Fibroblast of peridontal ligament (primary cell): ENCODE measurements around the gene ANKRD44.
A peak's percentile ranks its signal among the peaks of the same experiment; 100 is the strongest.
"Not testable (repeated sequence)": the region's sequence is repeated elsewhere in the genome, so short reads cannot be mapped to it uniquely, and the experiment has no call there.

ENCODE experiments used
- DNase-seq: peaks from one replicate; pipeline ENCODE4 v3.0.0-alpha.2; 2010; ENCODE audit errors: extremely low read depth

Gene ANKRD44

GRCh38 chr2:197259470-197259999, 51.0 kb downstream of the ANKRD44 start:
- no peak for DNase-seq

GRCh38 chr2:197258580-197258979, 52.0 kb downstream of the ANKRD44 start:
- peak; percentile 49 for DNase-seq

- no peak for DNase-seq
Measured at GRCh38 chr2:197256547-197257170, 53.9 kb downstream of the ANKRD44 start.

GRCh38 chr2:197256021-197256420, 54.6 kb downstream of the ANKRD44 start:
- no peak for DNase-seq

- peak; percentile 60 for DNase-seq
Measured at GRCh38 chr2:197255543-197255942, 55.0 kb downstream of the ANKRD44 start.

GRCh38 chr2:197254776-197255530, 55.6 kb downstream of the ANKRD44 start:
- DNase-seq = no peak

GRCh38 chr2:197251576-197251975, 59.0 kb downstream of the ANKRD44 start:
- DNase-seq = peak; percentile 55

- DNase-seq = no peak
Measured at GRCh38 chr2:197251163-197251562, 59.4 kb downstream of the ANKRD44 start.

- no peak for DNase-seq
Measured at GRCh38 chr2:197250084-197250397, 60.5 kb downstream of the ANKRD44 start.

- DNase-seq = no peak
Measured at GRCh38 chr2:197249381-197250083, 61.0 kb downstream of the ANKRD44 start.

- peak; percentile 29 for DNase-seq
Measured at GRCh38 chr2:197248623-197249022, 62.0 kb downstream of the ANKRD44 start.

GRCh38 chr2:197248001-197248401, 62.6 kb downstream of the ANKRD44 start:
- no peak for DNase-seq

- no peak for DNase-seq
Measured at GRCh38 chr2:197247083-197247482, 63.5 kb downstream of the ANKRD44 start.

- DNase-seq = no peak
Measured at GRCh38 chr2:197245829-197246804, 64.5 kb downstream of the ANKRD44 start.

- no peak for DNase-seq
Measured at GRCh38 chr2:197244349-197244748, 66.2 kb downstream of the ANKRD44 start.

GRCh38 chr2:197242719-197243118, 67.9 kb downstream of the ANKRD44 start:
- DNase-seq = no peak

- no peak for DNase-seq
Measured at GRCh38 chr2:197241596-197241995, 69.0 kb downstream of the ANKRD44 start.

- DNase-seq = no peak
Measured at GRCh38 chr2:197241153-197241552, 69.4 kb downstream of the ANKRD44 start.

GRCh38 chr2:197240421-197241041, 70.0 kb downstream of the ANKRD44 start:
- DNase-seq = no peak

GRCh38 chr2:197240018-197240417, 70.6 kb downstream of the ANKRD44 start:
- not testable (repeated sequence) for DNase-seq

- DNase-seq = peak; percentile 10
Measured at GRCh38 chr2:197239434-197239833, 71.1 kb downstream of the ANKRD44 start.
